ENCODE results near the gene TBC1D5. TPM values are rescaled to one million over a fixed set of nuclear protein-coding genes. Genes with fewer than 3 reads are reported as not detected.

TBC1D5 gene
- total and polyA plus RNA-seq, 2 of the 4 experiments (the other 2 are of a cell fraction): 16.4 to 57.0 TPM

DNA sequence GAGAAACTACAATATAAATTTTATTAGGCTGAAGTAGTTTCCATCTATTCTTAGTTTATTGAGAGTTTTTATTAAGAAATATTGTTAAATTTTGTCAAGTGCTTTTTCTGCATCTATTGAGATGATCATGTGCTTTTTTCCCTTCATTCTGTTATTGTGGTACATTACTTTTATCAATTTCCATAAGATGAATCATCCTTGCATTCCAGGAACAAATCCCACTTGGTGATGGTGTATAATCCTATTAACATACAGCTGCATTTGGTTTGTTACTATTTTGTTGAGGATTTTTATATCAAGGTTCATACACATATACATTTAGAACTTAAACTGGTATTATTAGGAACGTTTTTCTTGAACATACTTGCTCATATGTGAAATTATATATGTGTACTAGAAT is 199.8 kb downstream of the TBC1D5 start:
- Histone ChIP-seq H3K56ac (ENCODE audit: extremely low read depth, insufficient read depth, low read length) (no peak overlapping the region), H3K36me3 (ENCODE audit: control insufficient read depth, insufficient read depth, low read length) (no peaks in the 10 kb centered on the region), H3K9me3 (ENCODE audit: control insufficient read depth, insufficient read depth, low read length) (no peaks in the 10 kb centered on the region), H4K20me1 (ENCODE audit: insufficient read depth, low read length) (no peaks in the 10 kb centered on the region), H4K8ac (ENCODE audit: low read depth in 2 of 2, low read length in 2 of 2) (no peak overlapping the region), H2AK5ac (ENCODE audit: low read depth, low read length) (no peak overlapping the region), H3K4me1 (ENCODE audit: control insufficient read depth, insufficient read depth, low read length) (no peaks in the 10 kb centered on the region), H2BK20ac (ENCODE audit: low read depth, low read length) (no peak overlapping the region), H4K5ac (ENCODE audit: low read depth, low read length) (no peak overlapping the region), H2BK120ac (ENCODE audit: low read depth, low read length) (no peak overlapping the region), H2BK15ac (ENCODE audit: low read depth, low read length) (no peak overlapping the region), H3K4ac (ENCODE audit: low read depth, low read length) (no peak overlapping the region), H3K9me1 (ENCODE audit: insufficient read depth, low read length) (no peaks in the 10 kb centered on the region), H3K18ac (ENCODE audit: low read depth, low read length) (no peak overlapping the region), H2AK9ac (replicated peaks; ENCODE audit: low read depth, low read length, poor library complexity) (no peak overlapping the region), H3K27me3 (ENCODE audit: control insufficient read depth, insufficient read depth, low read length) (no peaks in the 10 kb centered on the region), H2BK5ac (ENCODE audit: low read depth, low read length, poor library complexity, severe bottlenecking) (no peak overlapping the region), H3K14ac (replicated peaks; ENCODE audit: low read depth, low read length) (no peak overlapping the region), H3K27ac (ENCODE audit: insufficient read depth, low read length) (no peak overlapping the region), H3K23ac (ENCODE audit: low read depth, low read length) (no peak overlapping the region), H3K4me2 (ENCODE audit: low read depth, low read length) (no peak overlapping the region), H3K79me1 (ENCODE audit: low read depth in 1 of 2, low read length in 2 of 2) (0 out of 4 replicates have a peak, but pooled peaks cover 0 to 2% of the 10 kb centered on the region in 2 experiments), H3K9ac (ENCODE audit: low read depth, low read length) (no peak overlapping the region), H3K4me3 (ENCODE audit: insufficient read depth, low read depth, low read length) (no peak overlapping the region), H2AFZ (replicated peaks; ENCODE audit: low read length, poor library complexity) (no peak overlapping the region), H4K91ac (ENCODE audit: insufficient read depth, low read depth, low read length) (no peak overlapping the region)
- no peak for ATAC-seq (ENCODE audit: low read depth)
- ChIA-PET POLR2A (ENCODE audit: unreplicated experiment) (no interaction called here), CTCF (no interaction called here)
- no peak for TF ChIP-seq NFE2L2 (IDR thresholded peaks at IDR 0.05; ENCODE audit: low read depth, low read length)
- no peak for TF ChIP-seq RFX5 (IDR thresholded peaks at IDR 0.05; ENCODE audit: low read depth, low read length)
- TF ChIP-seq, protein P1, sequence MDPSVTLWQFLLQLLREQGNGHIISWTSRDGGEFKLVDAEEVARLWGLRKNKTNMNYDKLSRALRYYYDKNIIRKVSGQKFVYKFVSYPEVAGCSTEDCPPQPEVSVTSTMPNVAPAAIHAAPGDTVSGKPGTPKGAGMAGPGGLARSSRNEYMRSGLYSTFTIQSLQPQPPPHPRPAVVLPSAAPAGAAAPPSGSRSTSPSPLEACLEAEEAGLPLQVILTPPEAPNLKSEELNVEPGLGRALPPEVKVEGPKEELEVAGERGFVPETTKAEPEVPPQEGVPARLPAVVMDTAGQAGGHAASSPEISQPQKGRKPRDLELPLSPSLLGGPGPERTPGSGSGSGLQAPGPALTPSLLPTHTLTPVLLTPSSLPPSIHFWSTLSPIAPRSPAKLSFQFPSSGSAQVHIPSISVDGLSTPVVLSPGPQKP (IDR thresholded peaks at IDR 0.05; ENCODE audit: borderline replicate concordance, low read depth, low read length): no peak
- no peak for TF ChIP-seq RAD21 (IDR thresholded peaks at IDR 0.05; ENCODE audit: low read length)
- TF ChIP-seq SMC3 (IDR thresholded peaks at IDR 0.05; ENCODE audit: low read depth, low read length): no peak
- TF ChIP-seq CEBPB (IDR thresholded peaks at IDR 0.05; ENCODE audit: low read depth, low read length): no peak
- no peak for TF ChIP-seq MXI1 (IDR thresholded peaks at IDR 0.05; ENCODE audit: borderline replicate concordance, low read depth, low read length)
- TF ChIP-seq RCOR1 (IDR thresholded peaks at IDR 0.05; ENCODE audit: insufficient replicate concordance, low read length): no peak
- no peak for TF ChIP-seq BHLHE40 (IDR thresholded peaks at IDR 0.05; ENCODE audit: low read depth, low read length)
- TF ChIP-seq, protein P2, sequence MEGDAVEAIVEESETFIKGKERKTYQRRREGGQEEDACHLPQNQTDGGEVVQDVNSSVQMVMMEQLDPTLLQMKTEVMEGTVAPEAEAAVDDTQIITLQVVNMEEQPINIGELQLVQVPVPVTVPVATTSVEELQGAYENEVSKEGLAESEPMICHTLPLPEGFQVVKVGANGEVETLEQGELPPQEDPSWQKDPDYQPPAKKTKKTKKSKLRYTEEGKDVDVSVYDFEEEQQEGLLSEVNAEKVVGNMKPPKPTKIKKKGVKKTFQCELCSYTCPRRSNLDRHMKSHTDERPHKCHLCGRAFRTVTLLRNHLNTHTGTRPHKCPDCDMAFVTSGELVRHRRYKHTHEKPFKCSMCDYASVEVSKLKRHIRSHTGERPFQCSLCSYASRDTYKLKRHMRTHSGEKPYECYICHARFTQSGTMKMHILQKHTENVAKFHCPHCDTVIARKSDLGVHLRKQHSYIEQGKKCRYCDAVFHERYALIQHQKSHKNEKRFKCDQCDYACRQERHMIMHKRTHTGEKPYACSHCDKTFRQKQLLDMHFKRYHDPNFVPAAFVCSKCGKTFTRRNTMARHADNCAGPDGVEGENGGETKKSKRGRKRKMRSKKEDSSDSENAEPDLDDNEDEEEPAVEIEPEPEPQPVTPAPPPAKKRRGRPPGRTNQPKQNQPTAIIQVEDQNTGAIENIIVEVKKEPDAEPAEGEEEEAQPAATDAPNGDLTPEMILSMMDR (conservative IDR thresholded peaks at IDR 0.05; ENCODE audit: low read depth, low read length): no peak
- no peak for TF ChIP-seq POLR2A (IDR thresholded peaks at IDR 0.05; ENCODE audit: low read depth, low read length)
- no peak for TF ChIP-seq FOS (IDR thresholded peaks at IDR 0.05; ENCODE audit: low read depth, low read length)
- no peak for TF ChIP-seq MAFK (IDR thresholded peaks at IDR 0.05; ENCODE audit: low read depth, low read length)
- TF ChIP-seq, protein P3, sequence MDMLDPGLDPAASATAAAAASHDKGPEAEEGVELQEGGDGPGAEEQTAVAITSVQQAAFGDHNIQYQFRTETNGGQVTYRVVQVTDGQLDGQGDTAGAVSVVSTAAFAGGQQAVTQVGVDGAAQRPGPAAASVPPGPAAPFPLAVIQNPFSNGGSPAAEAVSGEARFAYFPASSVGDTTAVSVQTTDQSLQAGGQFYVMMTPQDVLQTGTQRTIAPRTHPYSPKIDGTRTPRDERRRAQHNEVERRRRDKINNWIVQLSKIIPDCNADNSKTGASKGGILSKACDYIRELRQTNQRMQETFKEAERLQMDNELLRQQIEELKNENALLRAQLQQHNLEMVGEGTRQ (IDR thresholded peaks at IDR 0.05; ENCODE audit: low read depth, low read length): no peak
- TF ChIP-seq MAZ (IDR thresholded peaks at IDR 0.05; ENCODE audit: borderline replicate concordance, low read depth, low read length): no peak
- peak; percentile 23 for DNase-seq
- WGBS, 2 experiments (ENCODE audit: extremely low coverage in 2 of 2, insufficient read length in 1 of 2): no CpG with 5 or more reads among the region's 1 CpG
- in situ Hi-C loops (cut with MboI; ENCODE audit: low sequenced_read_pairs) (no loop called here), dilution Hi-C loops (cut with HindIII; ENCODE audit: low sequenced_read_pairs, unreplicated experiment) (no loop called here), intact Hi-C loops (cut with micrococcal nuclease) (no loop called here)
- no TSS peak for BruUV-seq (replicated peaks)

All from IMR-90 (cell line).